MCF 10A (cell line): ENCODE measurements around the gene CD52. TPM values are rescaled to one million over a fixed set of nuclear protein-coding genes. Genes with fewer than 3 reads are reported as not detected.

Source experiments
- BruUV-seq: library from RNA; stranded (reverse); fragments of 400-500 nt; replicated peaks from 2 replicates; lab custom pipeline; 2021; lab: Mats Ljungman, UMichigan
- CTCF ChIA-PET: fragments of 300-600 bp; sonication (Branson Sonifier 250); formaldehyde crosslinking; extraction: SDS; loops from one replicate; lab custom pipeline; 2021; ENCODE audit warnings: antibody characterized with exemption, inconsistent platforms; lab: Yijun Ruan, JAX
- POLR2A ChIA-PET: fragments of 300-600, 350-650 bp; sonication (Branson Sonifier 250); formaldehyde crosslinking; extraction: SDS; loops from one replicate; lab custom pipeline; 2020; ENCODE audit warnings: antibody characterized with exemption, inconsistent platforms; lab: Yijun Ruan, JAX
- DNase-seq: peaks from one replicate; pipeline ENCODE4 v3.0.0-alpha.2; 2018; ENCODE audit not compliant: unreplicated experiment
- H3K27ac Mint-ChIP-seq: one replicate; pipeline ENCODE4 v1.8.0; 2022; ENCODE audit warnings: mild to moderate bottlenecking, low read depth, mixed read lengths; ENCODE audit not compliant: unreplicated experiment
- H3K27me3 Mint-ChIP-seq: one replicate; pipeline ENCODE4 v1.8.0; 2022; ENCODE audit warnings: mixed read lengths; ENCODE audit not compliant: insufficient read depth, unreplicated experiment
- H3K36me3 Mint-ChIP-seq: one replicate; pipeline ENCODE4 v1.8.0; 2022; ENCODE audit warnings: mild to moderate bottlenecking, moderate library complexity, mixed read lengths; ENCODE audit not compliant: insufficient read depth, unreplicated experiment
- H3K4me1 Mint-ChIP-seq: one replicate; pipeline ENCODE4 v1.8.0; 2022; ENCODE audit warnings: mixed read lengths; ENCODE audit not compliant: insufficient read depth, unreplicated experiment
- H3K4me3 Mint-ChIP-seq: one replicate; pipeline ENCODE4 v1.8.0; 2022; ENCODE audit warnings: mild to moderate bottlenecking, moderate library complexity, mixed read lengths; ENCODE audit not compliant: unreplicated experiment
- H3K9me3 Mint-ChIP-seq: one replicate; pipeline ENCODE4 v1.8.0; 2022; ENCODE audit warnings: mixed read lengths; ENCODE audit not compliant: unreplicated experiment
- CTCF ChIP-seq: fragments of 200-600 bp; IDR thresholded peaks from one replicate; pipeline ENCODE4 v1.8.0; 2022; ENCODE audit warnings: antibody characterized with exemption, mild to moderate bottlenecking; ENCODE audit not compliant: unreplicated experiment
- intact Hi-C: fragments of 100-400 bp; cut with micrococcal nuclease; formaldehyde crosslinking; loops from 2 replicates; pipeline ENCODE4 v1.14.1; 2022
- total RNA-seq: library from RNA; stranded (reverse); gene quantifications from 2 replicates; pipeline ENCODE4 v1.2.3, GENCODE V29; 2022

Gene CD52
- total RNA-seq, 1 experiment from 2014 or later: not detected

GRCh38 chr1:26277261-26277661 is 40.5 kb upstream of the CD52 start:
- no peak for TF ChIP-seq CTCF
- H3K4me3 Mint-ChIP-seq: no peak overlapping the region
- no peak for DNase-seq
- H3K4me1 Mint-ChIP-seq: peaks cover 69% of the 10 kb centered on the region
- intact Hi-C loops: loop anchor here (5.0 kb wide), 1 partner anchor 165 kb away; the partner anchor contains the start of gene PDIK1L
- POLR2A ChIA-PET: interaction anchor here (0.7 to 8.9 kb wide), 11 partner anchors 11 to 242 kb away, joined by 3 to 83 read pairs (median 5); partner anchors contain the start of genes CEP85, CNKSR1, DHDDS and HMGN2
- H3K9me3 Mint-ChIP-seq: no peaks in the 10 kb centered on the region
- CTCF ChIA-PET: interaction anchor here (0.5 to 6.5 kb wide), 10 partner anchors 8 to 192 kb away, joined by 3 to 51 read pairs (median 6); partner anchors contain the start of gene ZNF593
- H3K27me3 Mint-ChIP-seq: no peaks in the 10 kb centered on the region
- H3K36me3 Mint-ChIP-seq: peaks cover 34% of the 10 kb centered on the region
- no TSS peak for BruUV-seq
- H3K27ac Mint-ChIP-seq: peak overlapping the region; percentile 64

DNA sequence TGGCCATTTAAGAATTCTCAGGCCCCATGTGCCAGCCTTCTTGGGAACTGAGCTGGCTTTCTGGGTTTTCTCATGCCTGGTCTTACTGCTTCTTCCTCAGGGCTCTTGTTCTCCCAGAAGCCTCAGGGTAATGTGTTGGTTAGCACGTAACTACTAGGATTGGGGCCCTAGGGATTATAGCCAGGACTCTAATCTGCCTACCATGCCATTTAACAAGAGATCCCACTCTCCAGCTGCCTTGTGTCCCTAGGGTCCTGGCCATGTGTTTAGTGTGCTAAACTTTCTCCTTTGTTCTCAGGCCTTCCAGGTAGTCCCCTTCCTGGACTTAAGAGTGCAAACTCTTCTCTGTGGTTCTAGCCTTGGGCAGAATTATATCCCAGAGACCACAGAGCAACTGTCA is 40.0 kb upstream of the CD52 start:
- peak overlapping the region; percentile 89 for H3K27ac Mint-ChIP-seq

DNA sequence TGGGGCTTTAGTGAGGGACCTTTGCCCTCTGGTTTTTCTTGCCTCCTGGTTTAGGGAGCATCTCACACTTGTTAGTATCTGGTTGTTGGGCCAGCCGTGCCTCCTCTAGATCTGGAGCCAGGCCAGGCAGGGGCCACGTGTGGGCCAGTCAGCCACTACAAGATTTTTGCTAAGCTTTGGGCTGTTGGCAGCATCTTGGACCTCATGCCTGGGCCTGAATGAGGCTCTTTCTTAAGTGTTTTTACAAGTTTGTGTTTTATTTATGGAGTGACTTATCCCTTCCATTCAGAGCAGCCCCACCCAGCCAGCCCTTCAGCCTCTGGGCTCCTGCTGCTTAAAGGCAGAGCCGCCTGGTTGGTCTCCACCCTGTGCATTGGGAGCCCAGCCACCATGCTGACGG is 39.5 kb upstream of the CD52 start:
- CTCF ChIA-PET: interaction anchor here (0.6 to 6.5 kb wide), 8 partner anchors 44 to 191 kb away, joined by 3 to 51 read pairs (median 6); partner anchors contain the start of gene ZNF593
- BruUV-seq: no TSS peak
- peak; percentile 86 for DNase-seq
- Mint-ChIP-seq H3K4me1 (peaks cover 75% of the 10 kb centered on the region), H3K36me3 (peaks cover 32% of the 10 kb centered on the region), H3K4me3 (peak overlapping the region; percentile 89), H3K9me3 (no peaks in the 10 kb centered on the region), H3K27ac (peak overlapping the region; percentile 89), H3K27me3 (no peaks in the 10 kb centered on the region)
- no peak for TF ChIP-seq CTCF
- POLR2A ChIA-PET: interaction anchor here (0.7 to 8.9 kb wide), 10 partner anchors 10 to 243 kb away, joined by 3 to 83 read pairs (median 6); partner anchors contain the start of genes CEP85, DHDDS, HMGN2 and UBXN11
- intact Hi-C loops: loop anchor here (2.0 to 5.0 kb wide), 2 partner anchors 28 to 166 kb away; partner anchors contain the start of genes PDIK1L and UBXN11

More for the DNA sequence above, 40.0 kb upstream of the CD52 start:
- Mint-ChIP-seq H3K4me3 (peak overlapping the region; percentile 89), H3K36me3 (peaks cover 33% of the 10 kb centered on the region), H3K4me1 (peaks cover 69% of the 10 kb centered on the region), H3K27me3 (no peaks in the 10 kb centered on the region), H3K9me3 (no peaks in the 10 kb centered on the region)
- BruUV-seq: no TSS peak
- ChIA-PET POLR2A (interaction anchor here (0.7 to 8.9 kb wide), 11 partner anchors 11 to 243 kb away, joined by 3 to 83 read pairs (median 5); partner anchors contain the start of genes CEP85, CNKSR1, DHDDS and HMGN2), CTCF (interaction anchor here (0.9 to 6.5 kb wide), 8 partner anchors 44 to 192 kb away, joined by 3 to 51 read pairs (median 6); partner anchors contain the start of gene ZNF593)
- intact Hi-C loops: loop anchor here (2.0 to 5.0 kb wide), 2 partner anchors 29 to 165 kb away; partner anchors contain the start of genes PDIK1L and UBXN11
- no peak for TF ChIP-seq CTCF
- DNase-seq: no peak
